C1 segment of cervical spinal cord (tissue), 14 donors: ENCODE data around the gene NFE2L1.
"Not testable (repeated sequence)": the region's sequence is repeated elsewhere in the genome, so short reads cannot be mapped to it uniquely, and the experiment has no call there.

Experiments
- DNase-seq, 14 donors: peaks; one replicate each; lab custom pipeline; 2025; lab: John Stamatoyannopoulos, UW

NFE2L1 gene, protein sequence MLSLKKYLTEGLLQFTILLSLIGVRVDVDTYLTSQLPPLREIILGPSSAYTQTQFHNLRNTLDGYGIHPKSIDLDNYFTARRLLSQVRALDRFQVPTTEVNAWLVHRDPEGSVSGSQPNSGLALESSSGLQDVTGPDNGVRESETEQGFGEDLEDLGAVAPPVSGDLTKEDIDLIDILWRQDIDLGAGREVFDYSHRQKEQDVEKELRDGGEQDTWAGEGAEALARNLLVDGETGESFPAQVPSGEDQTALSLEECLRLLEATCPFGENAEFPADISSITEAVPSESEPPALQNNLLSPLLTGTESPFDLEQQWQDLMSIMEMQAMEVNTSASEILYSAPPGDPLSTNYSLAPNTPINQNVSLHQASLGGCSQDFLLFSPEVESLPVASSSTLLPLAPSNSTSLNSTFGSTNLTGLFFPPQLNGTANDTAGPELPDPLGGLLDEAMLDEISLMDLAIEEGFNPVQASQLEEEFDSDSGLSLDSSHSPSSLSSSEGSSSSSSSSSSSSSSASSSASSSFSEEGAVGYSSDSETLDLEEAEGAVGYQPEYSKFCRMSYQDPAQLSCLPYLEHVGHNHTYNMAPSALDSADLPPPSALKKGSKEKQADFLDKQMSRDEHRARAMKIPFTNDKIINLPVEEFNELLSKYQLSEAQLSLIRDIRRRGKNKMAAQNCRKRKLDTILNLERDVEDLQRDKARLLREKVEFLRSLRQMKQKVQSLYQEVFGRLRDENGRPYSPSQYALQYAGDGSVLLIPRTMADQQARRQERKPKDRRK

DNA sequence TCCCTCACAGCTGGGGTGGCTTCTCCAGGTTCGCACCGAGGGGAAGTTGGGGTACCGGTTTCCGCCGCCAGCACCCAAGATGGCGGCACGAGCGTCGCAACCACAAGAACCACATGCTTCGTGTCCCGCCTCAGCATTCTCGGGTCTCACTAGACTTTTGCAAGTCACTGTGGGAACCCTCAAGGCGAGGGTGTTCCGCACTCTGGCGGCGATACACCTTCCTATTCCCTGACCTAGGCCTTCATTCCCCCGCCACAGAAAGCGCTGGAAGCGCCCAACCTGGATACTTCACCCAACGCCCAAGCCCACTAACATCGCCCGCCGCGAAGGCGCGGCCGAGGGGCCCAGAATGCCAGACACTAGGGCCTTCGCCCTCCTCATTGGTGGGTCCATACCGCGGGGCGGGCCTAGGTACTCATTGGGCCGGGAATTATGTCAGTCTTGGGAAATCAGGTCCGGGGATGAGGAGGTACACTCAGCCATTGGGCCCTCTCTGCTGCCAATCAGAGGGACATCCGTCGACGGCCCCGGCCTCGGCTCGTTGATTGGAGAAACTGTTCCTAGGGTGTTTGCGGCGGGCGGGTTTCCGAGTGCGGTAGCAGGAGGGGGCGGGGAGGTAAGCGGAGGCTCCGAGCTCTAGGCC, at the start of gene NFE2L1:
Gene NFE2L1 (plus strand): TSS at position 619 of the 643 bp plus-strand sequence. CDS start 2,760 bp downstream, outside the sequence.
- DNase-seq = peak; percentile 84 to 100 (median 99)

DNA sequence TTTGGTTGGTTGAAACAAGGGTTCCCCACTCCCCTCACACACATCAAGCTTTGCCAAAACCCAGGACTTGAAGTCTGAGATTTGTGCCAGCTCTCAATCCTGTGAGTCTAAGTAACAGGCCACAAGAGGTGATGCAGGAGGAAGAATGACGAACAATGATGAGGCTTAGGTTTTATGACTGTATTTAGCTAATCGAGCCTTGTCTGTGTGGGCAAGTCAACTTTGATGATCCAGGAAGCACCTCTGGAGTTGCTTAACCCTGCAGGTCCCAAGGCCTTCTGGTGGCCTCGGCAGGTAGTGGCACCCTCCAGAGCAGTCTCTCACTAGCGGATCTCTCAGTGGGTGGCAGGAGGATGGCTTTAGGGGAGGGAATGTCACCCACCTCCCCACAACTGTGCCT, 48.6 kb upstream of the NFE2L1 start:
- no peak for DNase-seq

DNA sequence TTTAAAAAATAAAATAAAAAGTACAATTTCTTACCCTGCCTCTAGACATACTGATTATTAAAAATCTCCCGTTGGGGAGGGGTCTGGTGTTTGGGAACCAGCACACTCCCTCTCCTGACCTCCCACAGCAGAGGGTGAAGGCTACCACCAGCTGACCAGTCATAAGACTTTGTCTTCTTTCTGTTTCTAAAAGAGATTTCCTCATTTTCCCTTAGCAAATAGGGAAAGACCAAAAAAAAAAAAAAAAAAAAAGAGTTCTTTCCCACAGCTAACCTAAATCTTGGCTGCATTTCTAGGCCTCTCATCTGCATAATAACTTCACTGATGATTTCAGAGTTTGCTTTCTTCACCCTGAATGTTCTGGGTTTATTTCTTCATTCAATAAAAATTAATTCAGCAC, 47.0 kb upstream of the NFE2L1 start:
- DNase-seq = no peak

DNA sequence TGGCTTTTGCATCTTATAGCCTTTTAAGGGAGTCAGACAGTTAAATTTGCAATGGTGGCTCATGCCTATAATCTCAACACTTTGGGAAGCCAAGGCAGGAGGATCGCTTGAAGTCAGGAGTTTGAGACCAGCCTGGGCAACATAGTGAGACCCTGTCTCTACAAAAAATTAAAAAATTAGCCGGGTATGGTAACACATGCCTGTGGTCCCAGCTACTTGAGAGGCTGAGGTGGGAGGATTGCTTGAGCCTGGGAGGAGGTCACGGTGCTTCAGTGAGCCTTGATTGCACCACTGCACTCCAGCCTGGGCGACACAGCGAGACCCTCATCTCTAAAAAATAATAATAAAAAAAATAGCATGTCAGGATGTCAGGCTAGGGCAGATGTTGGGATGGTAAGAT, 46.5 kb upstream of the NFE2L1 start:
- not testable (repeated sequence) for DNase-seq

DNA sequence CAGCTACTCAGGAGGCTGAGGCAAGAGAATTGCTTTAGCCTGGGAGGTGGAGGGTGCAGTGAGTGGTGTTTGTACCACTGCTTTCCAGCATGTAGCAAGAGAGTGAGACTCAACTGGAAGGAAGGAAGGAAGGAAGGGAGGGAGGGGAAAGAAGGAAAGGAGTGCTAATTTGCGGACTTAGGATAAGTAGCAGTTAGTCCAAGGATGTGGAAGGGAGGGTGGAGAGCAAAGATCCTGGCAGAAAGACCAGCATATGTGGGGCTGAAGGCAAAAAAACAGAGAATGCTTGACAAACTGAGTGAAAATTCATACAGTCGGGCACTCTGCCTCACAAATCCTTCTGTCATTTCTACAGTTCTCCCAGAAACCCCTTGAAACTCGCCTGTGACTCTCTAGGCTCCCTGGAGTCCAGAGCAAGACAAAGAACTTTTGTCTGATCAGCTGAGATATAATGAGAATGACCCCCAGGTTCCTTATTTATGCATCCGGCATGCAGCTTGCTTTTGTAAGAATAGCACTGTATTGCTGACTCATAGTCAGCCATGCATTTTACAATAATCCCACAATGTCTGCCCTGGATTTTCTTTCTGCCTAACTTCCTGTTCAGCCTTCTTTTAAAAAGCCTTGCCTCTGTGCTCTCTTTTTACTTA, 45.8 kb upstream of the NFE2L1 start:
- no peak for DNase-seq

DNA sequence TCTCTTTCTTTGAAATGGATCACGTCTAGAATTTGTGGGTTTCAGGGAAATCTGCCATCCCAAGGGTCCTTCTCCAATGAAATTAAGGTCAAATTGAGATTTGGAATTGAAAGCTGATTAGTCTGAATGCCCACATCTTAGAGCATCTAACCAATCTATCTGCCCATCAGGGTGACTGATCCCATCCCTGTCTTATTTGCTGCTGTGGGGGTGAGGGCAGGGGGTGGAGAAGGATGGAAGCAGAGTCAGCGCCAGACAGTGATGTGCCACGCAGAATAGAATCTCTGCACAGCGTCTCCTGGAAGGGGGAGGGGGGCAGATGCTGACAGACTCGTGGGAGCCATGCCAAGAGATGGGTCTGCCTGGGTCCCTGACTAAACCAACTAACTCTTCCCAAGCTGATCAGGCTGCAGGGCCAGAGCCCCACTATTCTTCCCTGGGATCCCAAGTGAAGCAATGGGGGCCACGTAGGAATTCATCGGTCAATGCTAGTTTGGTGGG, 45.2 kb upstream of the NFE2L1 start:
- no peak for DNase-seq

DNA sequence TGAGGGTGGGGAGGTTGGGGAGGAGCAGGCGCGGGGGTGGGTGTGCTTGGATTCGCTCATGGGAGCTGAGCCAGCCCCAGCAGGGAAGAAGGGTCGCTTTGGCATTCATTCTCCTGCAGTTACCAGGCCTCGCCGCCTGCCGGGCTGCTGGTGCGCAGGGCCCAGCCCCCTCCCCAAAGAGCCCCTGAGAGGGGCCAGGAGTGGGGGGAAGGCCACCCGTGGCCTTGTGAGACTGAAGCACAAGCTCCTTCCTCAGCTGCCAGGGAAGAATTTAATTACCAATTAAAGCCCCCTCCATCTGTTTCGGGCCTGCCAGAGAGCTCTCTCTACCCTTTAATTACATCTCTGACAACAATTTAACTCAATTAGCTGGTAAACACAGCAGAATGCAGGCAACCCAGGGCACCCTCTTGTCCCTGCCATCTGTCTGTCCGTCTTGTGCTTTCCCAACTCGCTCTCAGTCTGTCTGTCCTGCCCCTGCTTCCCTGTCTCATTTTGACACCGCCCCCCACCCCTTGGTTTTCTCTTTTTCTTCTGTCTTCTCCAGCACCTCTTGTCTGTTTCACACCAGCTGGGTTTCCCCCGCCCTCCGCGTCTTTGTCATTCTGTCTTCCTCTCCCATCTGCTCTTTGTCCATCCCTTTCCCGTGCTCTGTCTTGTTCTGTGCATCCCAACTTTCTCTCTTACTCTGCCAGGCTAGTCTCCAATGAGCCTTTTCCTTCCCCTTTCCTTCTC, 44.6 kb upstream of the NFE2L1 start:
- no peak for DNase-seq

DNA sequence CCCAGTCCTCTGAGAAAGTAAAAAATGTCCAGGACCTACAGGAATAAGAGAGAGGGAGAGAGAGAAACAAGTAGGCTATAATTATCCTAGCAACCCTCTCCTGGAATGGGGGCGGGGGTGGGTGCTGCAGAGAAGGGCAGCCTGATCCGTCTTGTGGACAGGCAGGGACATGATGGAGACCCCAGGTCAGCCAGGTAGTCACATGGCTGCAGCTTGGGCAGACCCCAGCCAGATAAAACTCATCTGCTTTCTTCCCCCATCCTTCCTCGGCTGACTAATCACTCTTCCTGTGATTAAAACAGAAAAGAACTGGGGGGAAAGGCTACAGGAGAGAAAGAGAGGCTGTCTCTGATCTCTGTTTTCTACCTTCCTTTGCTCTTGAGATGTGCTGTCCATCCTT, 43.2 kb upstream of the NFE2L1 start:
- DNase-seq = no peak

DNA sequence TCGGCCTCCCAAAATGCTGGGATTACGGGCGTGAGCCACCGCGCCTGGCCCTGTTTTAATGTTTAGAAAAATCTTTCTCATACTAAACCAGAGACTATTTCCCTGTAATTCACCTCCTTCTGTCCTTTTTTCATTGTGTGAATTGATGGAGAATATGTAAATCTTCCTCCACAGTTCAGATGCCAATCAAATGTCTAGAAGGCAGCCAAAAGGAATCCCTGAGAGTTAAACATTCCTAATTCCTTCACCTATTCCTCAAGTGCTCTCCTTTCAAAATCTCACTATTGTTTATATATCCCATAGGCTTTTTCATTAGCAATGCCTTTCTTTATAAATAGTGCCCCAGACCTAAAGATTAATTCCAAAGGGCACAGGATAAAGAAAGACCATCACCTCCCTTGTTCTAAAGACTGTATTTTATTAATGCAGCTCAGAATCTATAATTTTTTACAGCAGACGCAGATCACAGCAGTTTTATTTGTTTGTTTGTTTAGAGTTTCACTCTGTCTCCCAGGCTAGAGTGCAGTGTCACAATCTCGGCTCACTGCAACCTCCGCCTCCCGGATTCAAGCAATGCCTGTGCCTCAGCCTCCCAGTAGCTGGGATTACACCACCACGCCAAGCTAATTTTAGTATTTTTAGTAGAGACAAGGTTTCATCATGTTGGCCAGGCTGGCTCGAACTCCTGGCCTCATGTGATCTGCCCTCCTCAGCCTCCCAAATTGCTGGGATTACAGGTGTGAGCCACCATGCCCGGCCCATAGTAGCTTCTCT, 41.0 kb upstream of the NFE2L1 start:
- DNase-seq = no peak

DNA sequence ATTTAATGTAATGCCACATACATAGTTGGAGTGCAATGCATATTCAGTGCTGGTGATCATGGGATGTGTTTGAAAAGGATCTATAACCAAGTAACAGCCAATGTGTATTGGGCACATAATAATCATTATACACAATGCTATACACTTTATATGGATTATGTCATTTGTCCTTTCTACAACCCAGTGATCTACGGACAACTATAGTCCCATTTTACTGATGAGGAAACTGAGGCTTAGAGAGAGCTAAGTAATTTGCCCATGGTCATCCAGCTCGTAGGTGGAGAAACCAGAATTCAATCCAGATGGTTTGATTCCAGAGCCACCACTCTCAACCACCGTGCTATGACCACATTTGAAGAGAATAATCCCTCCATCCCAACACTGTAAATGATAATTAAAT, 38.0 kb upstream of the NFE2L1 start:
- no peak for DNase-seq

DNA sequence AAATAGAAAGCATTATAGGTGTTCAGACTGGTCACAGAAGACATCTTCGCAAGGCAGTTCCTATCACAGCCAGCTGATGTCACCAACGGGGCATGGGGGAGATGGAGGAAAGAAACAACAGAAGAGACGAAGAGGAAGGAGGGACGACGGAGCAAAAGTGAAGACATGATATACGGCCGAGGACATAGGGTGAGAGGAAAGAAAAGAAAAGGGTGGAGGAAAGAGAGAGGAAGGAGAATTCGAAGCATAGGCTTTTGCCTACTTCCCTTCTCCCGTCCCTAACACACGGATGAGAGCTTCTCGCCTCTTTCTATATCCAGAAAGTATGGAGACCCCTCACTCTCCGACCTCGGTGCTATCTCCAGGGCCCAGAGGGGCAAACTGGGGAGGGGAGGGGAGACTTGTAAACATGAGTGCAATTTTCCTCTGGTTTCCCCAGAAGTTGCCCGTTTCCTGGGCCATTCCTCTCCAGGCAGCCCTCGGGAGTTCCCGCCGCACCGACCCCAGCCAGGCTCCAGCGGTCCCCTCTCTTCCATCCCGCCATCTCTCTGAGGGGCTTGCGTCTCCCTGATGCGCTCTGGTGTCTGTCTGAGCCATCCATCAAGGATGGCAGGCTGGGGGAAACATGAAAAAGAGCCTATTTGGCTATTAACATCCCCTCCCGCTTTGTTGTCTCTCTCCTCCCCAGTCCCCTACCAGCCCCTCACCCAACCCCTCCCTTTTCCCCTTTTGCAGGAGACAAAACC, 36.6 kb upstream of the NFE2L1 start:
- no peak for DNase-seq

DNA sequence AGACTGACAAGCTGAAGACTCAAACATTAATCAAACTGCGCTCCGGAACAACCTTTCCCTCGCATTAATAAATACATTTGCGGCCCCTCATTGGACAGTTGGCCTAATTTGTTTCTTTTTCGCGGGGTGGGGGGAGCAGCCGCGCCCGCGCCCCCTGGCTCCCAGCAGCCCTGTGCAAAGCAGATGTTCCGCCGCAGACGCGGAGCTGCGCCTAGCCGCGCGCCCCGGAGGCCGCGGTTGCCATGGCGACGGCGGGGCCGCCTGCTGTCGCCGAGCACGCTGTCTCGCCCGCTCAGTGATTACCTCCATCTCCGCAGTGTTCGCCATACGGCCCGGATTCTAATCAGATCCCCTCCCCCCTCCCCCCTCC, 36.0 kb upstream of the NFE2L1 start:
- peak in 2 of 14 donors; percentile 11 to 37 for DNase-seq

DNA sequence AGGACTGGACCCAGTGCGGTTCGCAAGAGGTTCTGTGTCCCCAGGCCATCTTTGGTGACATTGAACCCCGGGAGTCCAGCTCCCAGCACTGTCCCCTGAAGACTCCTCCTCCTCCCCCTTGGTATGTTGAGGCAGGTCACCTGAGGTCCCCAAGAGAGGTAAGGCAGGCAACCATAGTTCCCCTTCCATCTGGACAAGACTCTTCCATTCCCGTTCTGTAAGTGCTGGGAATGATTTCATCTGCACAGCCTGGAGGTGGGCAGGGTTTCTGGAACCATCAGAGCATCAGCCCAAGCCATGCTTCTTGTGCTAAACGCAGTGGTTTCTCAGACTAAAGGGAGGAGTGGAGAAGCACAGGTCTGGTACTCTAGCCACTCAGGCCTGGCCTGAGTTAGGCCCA, 35.5 kb upstream of the NFE2L1 start:
- no peak for DNase-seq

DNA sequence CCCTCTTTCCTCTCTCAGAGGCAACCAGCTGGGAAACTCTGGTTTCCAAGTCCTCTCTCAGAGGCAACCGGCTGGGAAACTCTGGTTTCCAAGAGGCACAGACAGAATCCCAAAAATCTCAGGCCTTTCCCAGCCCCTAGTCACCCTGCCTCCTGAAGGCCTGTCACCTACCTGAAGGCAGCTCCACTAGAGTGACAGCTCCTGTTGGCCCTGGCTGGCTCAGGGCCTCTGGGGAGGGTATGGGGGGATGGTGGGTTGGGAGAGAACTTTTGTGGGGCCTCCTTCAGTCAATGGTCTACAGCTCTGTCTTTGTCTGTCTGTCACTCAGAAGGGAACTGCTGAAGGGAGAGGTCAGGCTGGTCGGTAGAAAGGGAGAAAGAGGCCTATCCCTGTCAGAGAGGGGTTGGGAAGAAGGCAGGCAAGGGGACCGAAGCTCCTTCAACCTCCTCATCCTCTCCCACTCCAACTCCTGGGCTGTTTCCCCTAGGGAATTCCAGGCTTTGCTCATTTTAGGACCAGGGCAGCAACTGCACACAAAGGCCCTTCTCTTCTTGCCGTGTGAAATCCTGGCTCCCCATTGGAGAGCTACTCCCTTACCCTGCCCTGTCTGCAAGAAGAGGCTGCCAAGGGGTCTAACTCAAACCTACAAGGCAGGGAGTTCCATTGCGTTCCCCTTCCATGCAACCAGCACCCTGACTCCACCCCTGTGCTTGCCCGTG, 34.1 kb upstream of the NFE2L1 start:
- DNase-seq = no peak

DNA sequence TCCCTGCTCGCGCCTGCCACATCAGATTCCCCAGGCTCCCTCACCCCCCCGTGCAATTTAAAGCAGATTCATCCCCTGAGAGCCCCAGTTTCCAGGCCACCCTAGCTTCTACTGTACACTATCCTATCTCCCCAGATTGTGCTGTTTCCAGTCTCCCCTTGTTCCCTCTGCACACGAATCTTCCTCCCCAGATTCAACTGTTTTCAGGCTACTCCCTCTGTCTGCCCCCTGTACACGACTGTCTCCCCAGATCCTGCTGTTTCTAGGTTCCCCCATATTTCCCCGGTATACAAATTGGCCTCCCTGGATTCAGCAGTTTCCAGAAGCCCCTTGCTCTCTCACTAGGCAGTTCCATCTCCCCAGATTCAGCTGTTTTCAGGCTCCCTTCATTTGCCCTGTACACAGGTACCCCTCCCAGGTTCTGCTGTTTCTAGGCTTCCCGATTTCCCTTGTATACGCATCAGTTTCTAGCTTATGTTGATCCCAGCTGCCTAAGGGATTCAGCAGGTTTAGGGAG, 33.5 kb upstream of the NFE2L1 start:
- no peak for DNase-seq

DNA sequence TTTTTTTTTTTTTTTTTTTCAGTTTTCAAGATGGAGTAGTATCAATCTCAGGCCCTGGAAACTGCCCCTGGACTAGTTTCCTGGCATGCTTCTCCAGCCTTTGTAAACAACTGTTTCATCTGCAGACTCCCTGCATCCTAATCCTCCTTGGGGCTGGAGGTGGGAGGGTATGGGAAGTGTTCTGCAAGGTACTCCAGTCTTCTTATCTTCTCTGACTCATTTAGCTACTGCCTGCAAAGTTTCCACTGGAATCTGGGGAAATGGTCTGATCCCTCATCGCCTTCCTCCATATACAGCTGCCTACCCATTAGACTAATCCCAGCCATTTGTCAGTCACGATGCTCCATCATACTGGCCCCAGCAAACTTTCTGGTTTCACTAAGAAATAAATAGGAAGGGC, 32.0 kb upstream of the NFE2L1 start:
- DNase-seq = no peak

DNA sequence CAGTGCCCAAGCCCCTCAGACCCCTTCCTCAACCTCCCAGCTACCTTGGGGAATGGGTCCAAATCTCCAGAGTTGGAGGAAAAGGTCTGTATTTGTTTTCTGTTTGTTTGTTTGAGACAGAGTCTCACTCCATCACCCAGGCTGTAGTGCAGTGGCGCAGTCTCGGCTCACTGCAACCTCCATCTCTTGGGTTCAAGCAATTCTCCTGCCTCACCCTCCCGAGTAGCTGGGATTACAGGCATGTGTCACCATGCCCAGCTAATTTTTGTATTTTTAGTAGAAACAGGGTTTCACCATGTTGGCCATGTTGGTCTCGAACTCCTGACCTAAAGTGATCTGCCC, 30.4 kb upstream of the NFE2L1 start:
- not testable (repeated sequence) for DNase-seq

DNA sequence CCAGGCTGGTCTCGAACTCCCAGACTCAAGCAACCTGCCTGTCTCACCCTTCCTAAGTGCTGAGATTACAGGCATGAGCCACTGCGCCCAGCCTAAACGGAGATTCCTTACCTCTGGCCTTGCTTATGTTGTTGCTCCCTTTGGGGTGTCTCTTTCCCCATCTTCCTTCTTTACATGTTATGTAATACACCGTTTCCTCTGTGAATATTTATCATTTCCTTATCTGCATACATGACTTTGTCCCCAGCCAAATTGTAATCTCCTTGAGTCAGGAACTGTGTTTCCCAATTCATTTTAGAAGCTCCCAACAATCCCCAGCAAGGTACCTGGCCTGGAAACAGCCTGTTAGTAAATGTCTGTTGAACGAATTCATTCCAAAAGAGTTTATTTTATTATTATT, 26.2 kb upstream of the NFE2L1 start:
- no peak for DNase-seq

DNA sequence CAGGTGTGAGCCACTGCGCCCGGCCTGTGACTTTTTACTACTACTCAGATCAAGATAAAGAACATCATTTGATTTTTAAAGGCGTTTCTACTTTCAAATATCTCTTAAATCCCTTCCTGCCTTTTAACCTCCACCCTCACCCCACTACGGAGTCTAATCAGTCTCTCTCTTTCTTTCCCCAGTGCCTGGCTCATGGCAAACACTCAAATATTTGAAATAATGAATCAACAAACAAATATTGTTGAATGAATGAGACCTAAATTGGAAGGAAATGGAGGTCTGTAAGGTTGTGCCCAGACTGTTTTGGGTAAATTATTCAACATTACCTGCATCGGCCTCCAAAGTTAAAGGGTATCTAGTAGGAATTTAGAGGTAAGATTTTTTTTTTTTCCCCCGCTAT, 25.3 kb upstream of the NFE2L1 start:
- DNase-seq = peak in 1 of 14 donors; percentile 39
